Measurements from ENCODE around the gene ZNF189.

The ZNF189 gene

DNA sequence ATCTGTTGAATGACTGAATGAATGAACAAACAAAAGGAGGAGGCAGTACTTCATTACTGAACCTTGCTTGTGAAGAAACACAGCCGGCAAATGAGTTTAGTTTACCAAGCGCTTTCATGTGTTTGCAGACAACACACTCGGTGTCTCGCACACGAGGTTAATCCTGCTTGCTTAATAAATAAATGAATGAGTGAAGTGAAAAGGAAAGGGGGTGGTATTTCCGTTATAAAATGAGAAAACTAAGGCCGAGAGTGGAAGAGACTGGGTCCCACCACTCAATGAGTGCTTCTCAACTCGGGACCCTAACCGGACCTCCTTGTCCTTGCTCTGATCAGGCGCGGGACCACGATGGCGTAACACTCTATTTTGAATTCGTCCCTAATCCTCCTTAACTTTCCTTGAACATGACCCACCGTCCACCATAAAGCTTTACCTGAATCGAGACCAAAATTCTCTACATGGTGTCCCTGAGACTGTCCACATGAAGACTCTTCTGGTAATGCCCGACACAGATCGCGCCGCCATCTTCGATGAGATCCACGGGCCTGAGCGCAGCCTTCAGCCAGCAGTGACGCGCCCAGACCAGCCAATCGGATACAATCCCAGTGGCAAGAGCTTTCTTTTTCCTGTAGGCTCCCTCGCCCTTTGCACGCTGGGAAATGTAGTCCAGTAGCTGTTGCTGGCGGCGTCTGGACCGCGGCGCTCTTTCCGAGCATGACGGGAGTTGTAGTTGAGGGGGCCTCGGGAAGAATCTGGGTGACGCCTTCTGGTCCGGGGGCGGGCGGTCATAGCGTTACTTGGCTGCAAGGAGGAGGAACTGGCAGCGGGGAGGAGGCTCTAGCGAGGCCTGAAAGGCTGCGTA lies at the start of gene ZNF189, which contains the start of gene MRPL50:
Gene ZNF189 (plus strand): TSS at position 784 of the 862 bp plus-strand sequence. CDS start 306 bp downstream, outside the sequence.
Gene MRPL50 (minus strand): TSS at position 551 of the 862 bp plus-strand sequence. CDS start 26 bp downstream, at position 525.
- DNase-seq (ENCODE audit: extremely low spot score): peak; percentile 94
- ChIA-PET POLR2A (interaction anchor here (0.6 to 1.6 kb wide), 4 partner anchors 10 to 1053 kb away, joined by 4 to 6 read pairs (median 5); no protein-coding TSS in a partner anchor), CTCF (interaction anchor here (0.8 to 2.0 kb wide), 3 partner anchors 10 to 61 kb away, joined by 3 to 9 read pairs (median 5); no protein-coding TSS in a partner anchor)
- TF ChIP-seq, protein P1, sequence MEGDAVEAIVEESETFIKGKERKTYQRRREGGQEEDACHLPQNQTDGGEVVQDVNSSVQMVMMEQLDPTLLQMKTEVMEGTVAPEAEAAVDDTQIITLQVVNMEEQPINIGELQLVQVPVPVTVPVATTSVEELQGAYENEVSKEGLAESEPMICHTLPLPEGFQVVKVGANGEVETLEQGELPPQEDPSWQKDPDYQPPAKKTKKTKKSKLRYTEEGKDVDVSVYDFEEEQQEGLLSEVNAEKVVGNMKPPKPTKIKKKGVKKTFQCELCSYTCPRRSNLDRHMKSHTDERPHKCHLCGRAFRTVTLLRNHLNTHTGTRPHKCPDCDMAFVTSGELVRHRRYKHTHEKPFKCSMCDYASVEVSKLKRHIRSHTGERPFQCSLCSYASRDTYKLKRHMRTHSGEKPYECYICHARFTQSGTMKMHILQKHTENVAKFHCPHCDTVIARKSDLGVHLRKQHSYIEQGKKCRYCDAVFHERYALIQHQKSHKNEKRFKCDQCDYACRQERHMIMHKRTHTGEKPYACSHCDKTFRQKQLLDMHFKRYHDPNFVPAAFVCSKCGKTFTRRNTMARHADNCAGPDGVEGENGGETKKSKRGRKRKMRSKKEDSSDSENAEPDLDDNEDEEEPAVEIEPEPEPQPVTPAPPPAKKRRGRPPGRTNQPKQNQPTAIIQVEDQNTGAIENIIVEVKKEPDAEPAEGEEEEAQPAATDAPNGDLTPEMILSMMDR (IDR thresholded peaks at IDR 0.05; ENCODE audit: control extremely low read depth, extremely low read depth, low read depth, missing control alignments): no peak

GRCh38 chr9:101350285-101350684 lies 48.4 kb upstream of the ZNF189 start:
- ChIA-PET POLR2A (no interaction called here), CTCF (interaction anchor here (1.4 kb wide), 1 partner anchor 15 kb away, joined by 3 read pairs; no protein-coding TSS in a partner anchor)
- TF ChIP-seq, protein P1 (IDR thresholded peaks at IDR 0.05; ENCODE audit: control extremely low read depth, extremely low read depth, low read depth, missing control alignments): no peak
- DNase-seq (ENCODE audit: extremely low spot score): no peak

- no peak for DNase-seq (ENCODE audit: extremely low spot score)
- CTCF ChIA-PET: interaction anchor here (1.1 to 1.3 kb wide), 2 partner anchors 19 to 41 kb away, joined by 3 to 4 read pairs; no protein-coding TSS in a partner anchor
- POLR2A ChIA-PET: no interaction called here
- TF ChIP-seq, protein P1 (IDR thresholded peaks at IDR 0.05; ENCODE audit: control extremely low read depth, extremely low read depth, low read depth, missing control alignments): no peak
Observed at GRCh38 chr9:101352892-101353463, 45.7 kb upstream of the ZNF189 start.

DNA sequence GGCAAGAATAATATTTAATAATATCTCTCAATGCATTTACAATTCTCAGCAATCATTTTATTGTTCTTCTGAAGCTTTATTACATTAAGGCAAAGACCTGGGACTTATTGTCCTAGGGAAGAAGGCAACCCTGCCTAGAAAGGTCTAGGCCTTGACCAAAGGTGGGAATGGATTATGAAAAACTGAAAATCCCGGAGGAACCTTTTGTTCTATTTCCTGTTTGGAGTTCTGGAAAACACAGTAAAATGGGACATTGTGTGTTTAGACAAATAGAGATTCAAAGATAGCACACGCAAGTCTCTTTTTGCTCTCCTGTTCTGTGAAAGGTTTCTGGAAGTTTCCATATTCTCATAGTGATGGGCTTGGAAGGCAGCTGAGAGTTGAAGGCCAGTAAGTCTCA lies 45.0 kb upstream of the ZNF189 start:
- TF ChIP-seq, protein P1 (IDR thresholded peaks at IDR 0.05; ENCODE audit: control extremely low read depth, extremely low read depth, low read depth, missing control alignments): no peak
- CTCF ChIA-PET: no interaction called here
- POLR2A ChIA-PET: no interaction called here
- no peak for DNase-seq (ENCODE audit: extremely low spot score)

DNA sequence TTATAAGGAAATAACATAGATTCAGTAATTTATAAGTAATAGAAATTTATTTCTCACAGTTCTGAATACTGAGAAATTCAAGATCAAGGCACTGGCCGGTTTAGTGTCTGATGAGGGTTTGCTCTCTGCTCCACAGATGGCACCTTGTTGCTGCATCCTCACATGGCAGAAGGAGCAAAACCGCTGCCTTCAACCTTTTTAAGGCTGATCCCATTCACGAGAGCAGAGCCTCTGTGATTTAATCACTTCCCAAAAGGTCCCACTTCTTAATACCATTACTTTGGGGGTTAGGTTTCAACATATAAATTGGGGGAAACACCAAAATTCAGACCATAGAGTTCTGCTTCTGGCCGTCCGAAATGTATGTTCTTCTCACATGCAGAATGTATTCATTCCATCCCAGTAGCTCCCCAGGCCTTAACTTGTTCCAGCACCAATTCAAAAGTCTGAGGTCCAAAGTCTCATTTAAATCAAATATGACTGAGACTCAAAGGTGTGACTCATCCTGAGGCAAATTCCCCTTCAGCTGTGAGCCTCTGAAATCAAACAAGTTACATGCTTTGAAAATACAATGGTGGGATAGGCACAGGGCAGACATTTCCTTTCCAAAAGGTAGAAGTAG lies 44.4 kb upstream of the ZNF189 start:
- TF ChIP-seq, protein P1 (IDR thresholded peaks at IDR 0.05; ENCODE audit: control extremely low read depth, extremely low read depth, low read depth, missing control alignments): no peak
- ChIA-PET CTCF (no interaction called here), POLR2A (no interaction called here)
- no peak for DNase-seq (ENCODE audit: extremely low spot score)

Measured in GM10248 (cell line).